WTC11 (cell line): ENCODE data around the gene LDHB. TPM values are rescaled to one million over a fixed set of nuclear protein-coding genes. Genes with fewer than 3 reads are reported as not detected.
"Not testable (repeated sequence)": the region's sequence is repeated elsewhere in the genome, so short reads cannot be mapped to it uniquely, and the experiment has no call there.

ENCODE experiments used
- ATAC-seq: fragments of 200-7000 bp; cut with Tn5 transposase; 2 replicates; pipeline ENCODE4 v1.10.0; 2021; ENCODE audit warnings: mild to moderate bottlenecking, moderate library complexity
- CTCF ChIA-PET: fragments of 300-600 bp; sonication (Branson Sonifier 250); formaldehyde crosslinking; loops from one replicate; lab custom pipeline; 2021; ENCODE audit warnings: antibody characterized with exemption; lab: Charles Lee
- POLR2A ChIA-PET: fragments of 350-600 bp; sonication (Branson Sonifier 250); formaldehyde crosslinking; loops from one replicate; lab custom pipeline; 2021; ENCODE audit warnings: antibody characterized with exemption; lab: Charles Lee
- DNase-seq: peaks from one replicate; pipeline ENCODE4 v3.0.0; 2021; ENCODE audit warnings: low spot score
- H3K27ac Mint-ChIP-seq: 2 replicates; pipeline ENCODE4 v1.8.0; 2021; ENCODE audit warnings: mixed read lengths
- H3K27me3 Mint-ChIP-seq: 2 replicates; pipeline ENCODE4 v1.8.0; 2021; ENCODE audit warnings: low read depth, mild to moderate bottlenecking, moderate library complexity, mixed read lengths
- H3K36me3 Mint-ChIP-seq: 2 replicates; pipeline ENCODE4 v1.8.0; 2021; ENCODE audit warnings: mixed read lengths
- H3K4me1 Mint-ChIP-seq: 2 replicates; pipeline ENCODE4 v1.8.0; 2022; ENCODE audit warnings: mixed read lengths
- H3K4me3 Mint-ChIP-seq: 2 replicates; pipeline ENCODE4 v1.8.0; 2021; ENCODE audit warnings: mild to moderate bottlenecking, moderate library complexity, mixed read lengths
- H3K9me3 Mint-ChIP-seq: 2 replicates; pipeline ENCODE4 v1.8.0; 2021; ENCODE audit warnings: mixed read lengths
- AFF4 ChIP-seq: sonication (generic); formaldehyde crosslinking; IDR thresholded peaks from 2 replicates; pipeline ENCODE4 v1.8.1; 2023; ENCODE audit warnings: mild to moderate bottlenecking, missing genetic modification reagents, borderline replicate concordance
- AR ChIP-seq: fragments of 250-450 bp; sonication (Bioruptor Pico); IDR thresholded peaks from 2 replicates; pipeline ENCODE4 v1.9.0; 2021; ENCODE audit warnings: mild to moderate bottlenecking
- ATF1 ChIP-seq: sonication (generic); formaldehyde crosslinking; IDR thresholded peaks from 2 replicates; pipeline ENCODE4 v1.8.1; 2023; ENCODE audit warnings: mild to moderate bottlenecking, moderate library complexity, missing genetic modification reagents
- ATF6 ChIP-seq: sonication (generic); formaldehyde crosslinking; IDR thresholded peaks from 2 replicates; pipeline ENCODE4 v1.8.1; 2023; ENCODE audit warnings: mild to moderate bottlenecking, missing genetic modification reagents
- CBFB ChIP-seq: sonication (generic); formaldehyde crosslinking; IDR thresholded peaks from 2 replicates; pipeline ENCODE4 v1.8.1; 2022; ENCODE audit warnings: mild to moderate bottlenecking, low read depth, missing genetic modification reagents
- E2F1 ChIP-seq: sonication (generic); formaldehyde crosslinking; IDR thresholded peaks from 2 replicates; pipeline ENCODE4 v1.8.0; 2022; ENCODE audit warnings: mild to moderate bottlenecking, missing genetic modification reagents
- FOXJ3 ChIP-seq: sonication (generic); formaldehyde crosslinking; IDR thresholded peaks from 2 replicates; pipeline ENCODE4 v1.9.0; 2021; ENCODE audit warnings: missing genetic modification reagents, mild to moderate bottlenecking, borderline replicate concordance
- IRF2 ChIP-seq: sonication (generic); formaldehyde crosslinking; IDR thresholded peaks from 2 replicates; pipeline ENCODE4 v1.8.0; 2022; ENCODE audit warnings: low read depth, missing genetic modification reagents, borderline replicate concordance
- JUN ChIP-seq: sonication (generic); formaldehyde crosslinking; IDR thresholded peaks from 2 replicates; pipeline ENCODE4 v1.8.0; 2023; ENCODE audit warnings: mild to moderate bottlenecking, missing genetic modification reagents
- MLX ChIP-seq: sonication (generic); formaldehyde crosslinking; IDR thresholded peaks from 2 replicates; pipeline ENCODE4 v1.8.1; 2023; ENCODE audit warnings: mild to moderate bottlenecking, missing genetic modification reagents, moderate library complexity
- NR3C1 ChIP-seq: sonication (generic); formaldehyde crosslinking; conservative IDR thresholded peaks from 2 replicates; pipeline ENCODE4 v1.8.1; 2023; ENCODE audit warnings: low read depth, mild to moderate bottlenecking, missing genetic modification reagents
- PREB ChIP-seq: sonication (generic); formaldehyde crosslinking; IDR thresholded peaks from 2 replicates; pipeline ENCODE4 v1.8.1; 2022; ENCODE audit warnings: mild to moderate bottlenecking, missing genetic modification reagents, moderate library complexity, borderline replicate concordance
- SMAD3 ChIP-seq: sonication (generic); formaldehyde crosslinking; IDR thresholded peaks from 2 replicates; pipeline ENCODE4 v1.8.0; 2022; ENCODE audit warnings: missing genetic modification reagents, mild to moderate bottlenecking, borderline replicate concordance
- ZBTB21 ChIP-seq: sonication (generic); formaldehyde crosslinking; IDR thresholded peaks from 2 replicates; pipeline ENCODE4 v1.8.1; 2023; ENCODE audit warnings: mild to moderate bottlenecking, missing genetic modification reagents, borderline replicate concordance
- ZNF281 ChIP-seq: sonication (generic); formaldehyde crosslinking; IDR thresholded peaks from 2 replicates; pipeline ENCODE4 v1.8.0; 2023; ENCODE audit warnings: mild to moderate bottlenecking, missing genetic modification reagents
- ZNF396 ChIP-seq: fragments of 250-450 bp; sonication (Bioruptor Pico); IDR thresholded peaks from 2 replicates; pipeline ENCODE4 v1.8.0; 2021; ENCODE audit warnings: mild to moderate bottlenecking, moderate library complexity, borderline replicate concordance
- total RNA-seq: library from RNA; stranded (reverse); gene quantifications from 3 replicates; pipeline ENCODE4 v1.2.3, GENCODE V29; 2021

LDHB gene
- total RNA-seq, 1 experiment from 2014 or later, result 1,504 TPM

- Mint-ChIP-seq H3K27ac (no peak overlapping the region), H3K4me1 (no peaks in the 10 kb centered on the region), H3K9me3 (peaks cover 6% of the 10 kb centered on the region), H3K36me3 (no peaks in the 10 kb centered on the region), H3K27me3 (no peaks in the 10 kb centered on the region), H3K4me3 (no peak overlapping the region)
- ChIA-PET POLR2A (no interaction called here), CTCF (no interaction called here)
- no peak for ATAC-seq
- TF ChIP-seq ZBTB21 (no peak), ZNF396 (no peak), IRF2 (CRISPR knock-in tag) (no peak), ATF6 (no peak), FOXJ3 (no peak), PREB (no peak), ZNF281 (CRISPR knock-in tag) (no peak), AFF4 (CRISPR knock-in tag) (no peak), CBFB (CRISPR knock-in tag) (no peak), JUN (CRISPR knock-in tag) (no peak), E2F1 (CRISPR knock-in tag) (no peak), SMAD3 (CRISPR knock-in tag) (no peak), AR (CRISPR knock-in tag) (no peak), NR3C1 (no peak), ATF1 (no peak), MLX (CRISPR knock-in tag) (no peak)
- DNase-seq, result no peak
These were observed 17.5 kb upstream of the LDHB start for GRCh38 chr12:21675096-21675495.

GRCh38 chr12:21673830-21674552, 16.3 kb upstream of the LDHB start:
- H3K36me3 Mint-ChIP-seq, H3K4me3 Mint-ChIP-seq, CTCF ChIA-PET, H3K27ac Mint-ChIP-seq, H3K27me3 Mint-ChIP-seq, ATAC-seq, DNase-seq, POLR2A ChIA-PET, H3K4me1 Mint-ChIP-seq, H3K9me3 Mint-ChIP-seq: not testable (repeated sequence)
